Skeletal muscle satellite cell (primary cell): ENCODE data around the gene TMEM98.
"Not testable (repeated sequence)": the region's sequence is repeated elsewhere in the genome, so short reads cannot be mapped to it uniquely, and the experiment has no call there.

Experiments
- H3K27me3 ChIP-seq: 2 replicates; pipeline ENCODE4 v1.7.0; 2013; ENCODE audit warnings: low read length; ENCODE audit not compliant: control insufficient read depth, insufficient read depth
- H3K36me3 ChIP-seq: 2 replicates; pipeline ENCODE4 v1.7.0; 2013; ENCODE audit warnings: mild to moderate bottlenecking, control low read depth, low read length; ENCODE audit not compliant: insufficient read depth
- H3K4me1 ChIP-seq: 2 replicates; pipeline ENCODE4 v1.7.0; 2013; ENCODE audit warnings: low read length; ENCODE audit not compliant: control insufficient read depth, insufficient read depth
- H3K4me2 ChIP-seq: 2 replicates; pipeline ENCODE4 v1.7.0; 2013; ENCODE audit warnings: mild to moderate bottlenecking, low read length
- H3K4me3 ChIP-seq: 2 replicates; pipeline ENCODE4 v1.7.0; 2013; ENCODE audit warnings: low read length
- H3K9ac ChIP-seq: 2 replicates; pipeline ENCODE4 v1.7.0; 2013; ENCODE audit warnings: mild to moderate bottlenecking, low read depth, low read length, moderate library complexity
- H3K9me3 ChIP-seq: replicated peaks from 2 replicates; pipeline ENCODE4 v1.7.0; 2013; ENCODE audit warnings: mild to moderate bottlenecking, control low read depth, low read length

Gene TMEM98

DNA sequence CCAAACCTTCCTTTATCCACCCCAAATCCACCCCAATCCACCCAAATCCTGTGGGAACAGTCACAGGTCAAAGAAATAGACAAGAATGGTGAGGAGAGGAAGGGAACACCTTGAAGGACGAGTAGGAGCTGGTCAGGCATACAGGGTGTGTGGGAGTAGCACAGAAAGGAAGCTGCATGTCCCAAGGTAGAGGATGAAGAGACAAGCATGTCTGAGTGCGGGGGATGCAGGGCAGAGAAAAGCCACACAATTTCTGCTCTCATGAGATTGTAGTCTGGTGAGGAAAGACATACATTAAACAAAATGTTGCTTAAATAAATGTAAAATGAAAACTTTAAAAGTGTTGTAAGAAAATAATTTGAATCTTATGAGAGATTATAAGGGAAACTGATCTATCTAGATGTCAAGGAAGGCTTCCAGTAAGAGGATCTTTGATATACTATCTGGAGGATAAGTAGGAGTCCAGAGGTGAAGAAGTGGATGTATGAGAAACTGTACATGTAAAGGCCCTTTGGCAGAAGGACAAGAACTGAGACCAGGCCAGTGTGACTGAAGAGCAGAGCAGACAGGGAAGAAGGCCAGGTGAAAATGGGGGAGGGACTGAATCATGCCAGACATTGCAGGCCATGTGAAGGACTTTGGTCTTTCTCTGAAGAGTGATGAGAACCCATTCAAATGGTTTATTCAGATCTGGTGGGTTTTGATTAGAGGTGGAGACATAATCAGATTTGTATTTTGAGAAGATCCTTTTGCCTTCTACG is 18.6 kb downstream of the TMEM98 start:
- H3K36me3 ChIP-seq, result peaks cover 2% of the 10 kb centered on the region
- H3K4me3 ChIP-seq, result no peak overlapping the region
- H3K4me1 ChIP-seq, result no peaks in the 10 kb centered on the region
- no peak overlapping the region for H3K4me2 ChIP-seq
- H3K27me3 ChIP-seq, result no peaks in the 10 kb centered on the region
- H3K9me3 ChIP-seq, result no peaks in the 10 kb centered on the region
- H3K9ac ChIP-seq, result no peak overlapping the region

DNA sequence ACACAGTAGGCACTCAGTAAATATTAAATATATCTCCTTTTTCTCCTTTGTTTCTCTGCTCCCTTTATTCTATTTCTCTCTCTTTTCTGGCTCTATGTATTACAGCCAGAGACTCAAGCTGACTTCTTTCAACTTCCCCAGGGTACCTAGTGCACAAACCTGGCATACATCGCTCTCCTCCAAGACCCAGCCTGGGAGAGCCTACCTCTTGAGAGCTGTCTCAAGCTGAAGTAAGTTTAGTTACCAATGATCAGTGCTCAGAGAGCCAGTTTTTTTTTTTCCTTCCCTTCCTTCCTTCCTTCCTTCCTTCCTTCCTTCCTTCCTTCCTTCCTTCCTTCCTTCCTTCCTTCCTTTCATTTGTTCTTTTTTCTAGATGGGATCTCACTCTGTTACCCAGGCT is 19.8 kb downstream of the TMEM98 start:
- H3K27me3 ChIP-seq, result no peaks in the 10 kb centered on the region
- H3K9ac ChIP-seq, result no peak overlapping the region
- no peaks in the 10 kb centered on the region for H3K36me3 ChIP-seq
- H3K4me3 ChIP-seq, result no peak overlapping the region
- no peaks in the 10 kb centered on the region for H3K4me1 ChIP-seq
- H3K9me3 ChIP-seq, result no peaks in the 10 kb centered on the region
- no peak overlapping the region for H3K4me2 ChIP-seq

DNA sequence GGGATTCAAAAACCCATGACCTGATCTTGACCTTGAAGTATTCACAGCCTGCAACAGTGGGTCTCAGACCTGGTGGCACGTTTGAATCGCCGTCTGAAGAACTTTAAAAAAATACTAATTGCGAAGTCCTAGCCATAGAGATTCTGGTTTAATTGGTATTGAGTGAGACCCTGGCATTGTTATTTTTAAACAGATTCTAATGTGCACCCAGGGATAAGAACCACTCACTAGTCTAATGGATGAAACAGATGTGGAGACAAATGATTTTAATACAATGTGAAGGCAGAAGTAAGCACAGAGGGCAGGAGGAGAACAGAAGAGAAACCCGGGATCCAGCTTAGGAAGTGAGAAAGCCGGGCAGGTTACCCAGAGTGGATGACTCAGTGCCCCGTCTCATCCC is 21.2 kb downstream of the TMEM98 start:
- H3K27me3 ChIP-seq, result no peaks in the 10 kb centered on the region
- H3K4me1 ChIP-seq, result no peaks in the 10 kb centered on the region
- no peaks in the 10 kb centered on the region for H3K9me3 ChIP-seq
- no peaks in the 10 kb centered on the region for H3K36me3 ChIP-seq
- H3K9ac ChIP-seq, result no peak overlapping the region
- H3K4me2 ChIP-seq, result no peak overlapping the region
- H3K4me3 ChIP-seq, result no peak overlapping the region

DNA sequence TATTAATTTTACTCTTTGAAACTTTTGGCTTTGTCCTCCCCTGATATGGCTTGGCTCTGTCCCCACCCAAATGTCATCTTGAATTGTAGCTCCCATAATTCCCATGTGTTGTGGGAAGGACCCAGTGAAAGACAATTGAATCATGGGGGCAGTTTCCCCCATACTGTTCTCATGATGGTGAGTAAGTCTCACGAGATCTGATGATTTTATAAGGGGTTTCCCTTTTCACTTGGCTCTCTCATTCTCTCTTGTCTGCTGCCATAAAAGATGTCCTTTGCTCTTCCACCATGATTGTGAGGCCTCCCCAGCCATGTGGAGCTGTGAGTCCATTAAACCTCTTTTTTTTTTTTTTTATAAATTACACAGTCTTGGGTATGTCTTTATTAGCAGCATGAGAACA is 24.5 kb downstream of the TMEM98 start:
- not testable (repeated sequence) for H3K9me3 ChIP-seq, H3K27me3 ChIP-seq, H3K36me3 ChIP-seq, H3K4me3 ChIP-seq, H3K4me2 ChIP-seq, H3K9ac ChIP-seq, H3K4me1 ChIP-seq

DNA sequence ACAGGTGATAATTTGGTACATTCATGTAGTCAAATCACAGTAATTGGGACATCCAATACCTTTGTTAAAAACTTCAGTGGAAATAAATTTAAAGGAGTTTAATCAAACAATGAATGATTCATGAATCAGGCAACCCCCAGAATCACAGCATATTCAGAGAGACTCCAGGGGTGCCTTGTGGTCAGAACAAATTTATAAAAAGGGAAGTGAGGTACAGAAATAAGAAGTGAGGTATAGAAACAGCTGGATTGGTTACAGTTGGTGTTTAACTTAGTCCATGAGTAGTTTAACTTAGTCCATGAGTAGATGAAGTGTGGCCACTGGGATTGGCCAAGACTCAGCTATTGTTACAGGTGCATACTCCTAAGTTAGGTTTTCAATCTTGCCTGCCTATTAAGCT is 25.1 kb downstream of the TMEM98 start:
- H3K4me1 ChIP-seq, result no peaks in the 10 kb centered on the region
- no peaks in the 10 kb centered on the region for H3K36me3 ChIP-seq
- H3K4me3 ChIP-seq, result no peak overlapping the region
- H3K4me2 ChIP-seq, result no peak overlapping the region
- H3K9ac ChIP-seq, result no peak overlapping the region
- no peaks in the 10 kb centered on the region for H3K27me3 ChIP-seq
- H3K9me3 ChIP-seq, result no peaks in the 10 kb centered on the region

DNA sequence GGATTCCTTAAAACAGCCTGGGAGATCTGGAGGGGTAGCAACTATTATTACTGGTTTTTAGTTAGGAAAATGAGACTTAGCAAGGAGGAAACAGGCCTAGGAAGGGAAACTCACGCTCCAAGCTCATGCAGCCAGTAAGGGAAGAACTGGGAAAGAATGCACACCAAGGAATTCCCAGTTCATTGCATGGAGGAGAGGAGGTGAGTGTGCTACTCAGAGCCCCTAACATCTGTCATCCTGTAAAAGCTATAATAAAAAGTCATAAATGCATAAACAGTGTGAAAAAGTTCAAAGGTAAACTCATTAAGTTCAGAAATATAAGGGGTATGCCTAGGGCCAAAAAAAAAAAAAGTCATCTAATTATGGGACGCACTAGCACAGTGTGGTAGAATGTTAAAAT is 25.9 kb downstream of the TMEM98 start:
- H3K27me3 ChIP-seq, result no peaks in the 10 kb centered on the region
- H3K4me1 ChIP-seq, result no peaks in the 10 kb centered on the region
- no peak overlapping the region for H3K9ac ChIP-seq
- no peaks in the 10 kb centered on the region for H3K36me3 ChIP-seq
- H3K9me3 ChIP-seq, result no peaks in the 10 kb centered on the region
- no peak overlapping the region for H3K4me2 ChIP-seq
- no peak overlapping the region for H3K4me3 ChIP-seq

DNA sequence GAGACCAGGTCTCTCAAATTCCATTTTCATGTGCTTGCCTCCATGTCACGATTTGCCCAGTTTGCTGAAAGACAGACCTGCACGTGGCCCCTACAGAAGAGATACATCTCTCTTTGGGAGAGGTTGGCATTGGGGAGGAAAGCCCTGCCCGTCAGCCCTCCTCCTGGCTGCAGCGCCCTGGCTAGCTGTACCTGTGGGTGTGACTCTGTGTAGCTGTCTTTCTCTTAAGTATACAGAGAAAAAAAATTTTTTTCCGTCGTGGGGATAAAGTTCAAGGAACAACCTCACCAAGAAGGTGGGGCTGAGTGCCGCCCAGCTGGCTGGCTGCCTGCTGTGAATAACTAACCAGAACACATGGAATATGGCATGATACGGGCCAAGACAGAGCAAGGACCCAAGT is 26.5 kb downstream of the TMEM98 start:
- Histone ChIP-seq H3K36me3 (no peaks in the 10 kb centered on the region), H3K4me2 (no peak overlapping the region), H3K4me3 (no peak overlapping the region), H3K27me3 (no peaks in the 10 kb centered on the region), H3K4me1 (no peaks in the 10 kb centered on the region), H3K9ac (no peak overlapping the region), H3K9me3 (no peaks in the 10 kb centered on the region)

DNA sequence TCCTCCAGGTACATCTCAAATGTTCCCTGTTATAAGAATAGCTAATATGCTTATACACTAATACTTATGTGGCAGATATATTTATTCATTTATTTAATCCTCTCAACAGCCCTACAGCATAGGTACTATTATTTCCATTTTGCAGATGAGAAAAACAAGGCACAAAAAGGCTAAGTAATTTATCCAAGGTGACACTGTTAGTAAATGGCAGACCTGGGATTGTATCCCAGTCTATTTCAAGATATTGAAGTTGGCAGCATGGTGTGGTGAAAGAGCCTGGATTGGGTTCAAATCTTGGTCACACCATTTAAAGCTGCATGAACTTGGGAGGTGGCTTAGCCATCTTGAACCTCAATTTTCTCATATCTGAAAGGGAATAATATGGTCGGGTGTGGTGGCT is 27.2 kb downstream of the TMEM98 start:
- Histone ChIP-seq H3K4me2 (no peak overlapping the region), H3K4me1 (no peaks in the 10 kb centered on the region), H3K36me3 (no peaks in the 10 kb centered on the region), H3K9me3 (no peaks in the 10 kb centered on the region), H3K27me3 (no peaks in the 10 kb centered on the region), H3K4me3 (no peak overlapping the region), H3K9ac (no peak overlapping the region)

DNA sequence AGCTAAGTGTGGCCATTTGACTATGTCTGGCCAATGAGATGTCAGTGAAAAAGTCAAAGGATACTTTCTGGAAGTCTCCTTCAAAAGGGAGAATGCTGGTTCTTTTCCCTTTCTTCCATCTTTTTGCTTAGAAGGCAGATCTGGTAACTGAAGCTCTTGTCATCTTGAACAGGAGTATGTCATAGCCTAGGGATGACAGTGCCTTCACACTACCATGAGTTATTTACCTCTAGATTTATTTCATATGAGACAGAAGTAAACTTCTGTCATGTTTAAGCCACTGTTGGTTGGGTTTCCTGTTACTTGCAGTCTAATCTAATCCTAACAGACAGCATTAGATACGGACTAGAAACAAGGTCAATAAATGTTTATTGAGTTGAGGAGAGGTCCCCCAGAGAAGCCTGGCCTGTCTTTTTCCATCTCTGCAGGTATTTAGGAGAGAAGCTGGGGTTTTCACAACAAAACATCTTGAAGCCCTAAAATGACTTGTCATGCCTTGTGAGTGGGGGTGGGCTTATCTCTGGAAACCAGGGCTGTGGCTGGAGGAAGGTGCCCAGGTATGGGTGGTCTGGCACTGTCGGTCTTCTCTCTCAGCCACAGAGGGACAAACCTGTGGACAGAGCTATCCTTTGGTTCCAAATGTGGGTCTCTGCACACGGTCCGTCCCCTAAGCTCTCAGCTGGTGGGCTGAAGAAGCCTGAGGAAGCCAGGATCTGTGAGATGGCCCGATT is 28.5 kb downstream of the TMEM98 start:
- no peak overlapping the region for H3K4me2 ChIP-seq
- no peaks in the 10 kb centered on the region for H3K4me1 ChIP-seq
- no peaks in the 10 kb centered on the region for H3K36me3 ChIP-seq
- no peak overlapping the region for H3K4me3 ChIP-seq
- H3K9me3 ChIP-seq, result no peaks in the 10 kb centered on the region
- no peak overlapping the region for H3K9ac ChIP-seq
- no peaks in the 10 kb centered on the region for H3K27me3 ChIP-seq

DNA sequence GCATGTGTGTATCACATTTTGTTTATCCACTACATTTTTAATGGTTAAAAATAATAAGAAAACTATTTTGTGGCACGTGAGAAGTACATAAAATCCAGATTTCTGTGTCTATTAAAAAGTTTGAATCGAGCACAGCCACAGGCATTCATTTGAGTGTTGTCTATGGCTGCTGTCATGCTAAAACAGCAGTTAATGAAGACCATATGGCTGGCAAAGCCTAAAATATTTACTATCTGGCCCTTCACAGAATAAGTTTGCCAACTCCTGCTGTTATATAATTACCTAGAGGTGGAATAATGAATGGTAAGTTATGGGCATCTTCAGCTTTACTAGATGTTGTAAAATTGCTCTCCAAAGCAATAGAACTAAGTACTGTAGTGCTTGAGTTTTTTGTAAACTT is 30.5 kb downstream of the TMEM98 start:
- Histone ChIP-seq H3K27me3 (no peaks in the 10 kb centered on the region), H3K36me3 (no peaks in the 10 kb centered on the region), H3K4me1 (no peaks in the 10 kb centered on the region), H3K9me3 (no peaks in the 10 kb centered on the region), H3K4me2 (no peak overlapping the region), H3K4me3 (no peak overlapping the region), H3K9ac (no peak overlapping the region)

DNA sequence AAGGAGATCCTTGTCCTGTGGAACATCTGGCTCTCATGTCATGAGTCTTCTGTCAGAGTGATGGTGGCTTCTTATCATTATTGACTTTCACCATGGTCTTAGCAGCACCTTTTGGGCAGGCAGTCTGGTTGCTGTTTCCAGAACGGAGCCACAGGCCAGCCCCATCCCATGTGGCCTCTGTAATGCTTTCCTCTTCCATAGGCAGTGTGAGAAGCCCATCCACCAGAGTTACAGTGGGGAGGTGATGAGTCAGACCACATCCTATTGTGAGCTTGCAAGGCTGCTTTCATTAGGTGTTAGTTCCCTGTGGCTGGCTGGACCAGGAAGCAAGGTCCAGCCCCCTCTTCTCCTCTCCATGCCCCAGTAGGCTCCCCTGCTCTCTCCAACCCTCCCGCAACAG is 32.9 kb downstream of the TMEM98 start:
- Histone ChIP-seq H3K27me3 (no peaks in the 10 kb centered on the region), H3K36me3 (no peaks in the 10 kb centered on the region), H3K9ac (no peak overlapping the region), H3K4me2 (no peak overlapping the region), H3K9me3 (no peaks in the 10 kb centered on the region), H3K4me1 (no peaks in the 10 kb centered on the region), H3K4me3 (no peak overlapping the region)

DNA sequence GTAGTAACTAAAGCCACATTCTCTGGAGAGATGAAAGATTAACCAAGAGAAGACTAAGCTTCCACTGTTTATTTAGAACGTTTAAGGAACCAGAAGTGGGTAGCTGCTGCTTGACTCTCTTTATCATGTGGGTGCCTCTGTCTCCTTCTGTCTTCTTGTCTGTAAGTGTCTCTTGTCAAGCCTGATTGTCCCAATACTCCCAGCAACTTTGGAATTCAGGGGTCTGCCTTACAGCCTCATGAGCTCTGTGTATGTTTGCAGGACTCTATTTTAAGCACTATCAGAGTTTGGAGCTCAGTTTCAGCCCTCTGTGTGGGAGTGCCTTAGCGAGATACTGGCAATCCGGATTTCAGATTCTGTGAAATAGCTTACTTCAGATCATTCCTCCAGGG is 34.4 kb downstream of the TMEM98 start:
- H3K4me2 ChIP-seq, result no peak overlapping the region
- no peaks in the 10 kb centered on the region for H3K36me3 ChIP-seq
- no peaks in the 10 kb centered on the region for H3K27me3 ChIP-seq
- no peak overlapping the region for H3K9ac ChIP-seq
- H3K4me1 ChIP-seq, result no peaks in the 10 kb centered on the region
- no peak overlapping the region for H3K4me3 ChIP-seq
- no peaks in the 10 kb centered on the region for H3K9me3 ChIP-seq
